ENCODE data around the gene EXOG. TPM values are rescaled to one million over a fixed set of nuclear protein-coding genes. Genes with fewer than 3 reads are reported as not detected.

The EXOG gene
- total and polyA plus RNA-seq, 2 donors (not counting 3 experiments of a cell fraction or from before 2014, with no cell fraction given) = 10.8 to 21.9 TPM

DNA sequence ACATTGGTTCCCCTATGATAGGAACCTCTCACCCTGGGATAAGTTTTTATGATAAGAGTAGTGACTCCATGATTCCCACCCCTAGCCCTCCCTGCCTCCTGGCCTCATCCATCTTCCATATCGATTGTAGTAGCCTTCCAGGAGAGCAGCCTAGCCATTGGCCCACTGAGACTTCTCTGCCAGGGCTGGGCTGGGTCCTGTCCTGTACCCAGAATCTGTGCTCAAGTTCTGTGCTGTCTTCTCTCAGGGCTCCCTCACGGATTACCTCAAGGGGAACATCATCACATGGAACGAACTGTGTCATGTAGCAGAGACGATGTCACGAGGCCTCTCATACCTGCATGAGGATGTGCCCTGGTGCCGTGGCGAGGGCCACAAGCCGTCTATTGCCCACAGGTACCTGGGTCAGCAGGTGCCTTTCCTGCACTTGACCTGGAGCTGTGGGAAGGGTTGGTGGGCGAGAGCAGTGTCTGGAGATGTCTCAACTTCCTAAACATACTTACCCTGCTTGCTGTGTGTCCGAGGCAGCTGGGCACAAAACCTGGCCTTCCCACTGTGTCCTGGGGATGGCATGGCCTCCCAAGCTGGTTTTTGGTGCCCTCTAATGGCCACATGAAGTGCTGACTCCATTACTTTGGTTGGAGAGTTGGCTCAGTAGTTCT is 16.6 kb upstream of the EXOG start:
- Histone ChIP-seq H3K27ac (ENCODE audit: insufficient read depth, low read depth, low read length) (no peak overlapping the region), H3K4me1 (ENCODE audit: control insufficient read depth, extremely low read depth, insufficient read depth, low read length) (no peaks in the 10 kb centered on the region), H3K36me3 (ENCODE audit: control insufficient read depth in 2 of 2, extremely low read depth in 1 of 2, insufficient read depth in 2 of 2, low read length in 2 of 2) (peaks cover 3 to 17% of the 10 kb centered on the region in 2 experiments), H3K4me2 (ENCODE audit: insufficient read depth, low read length) (no peak overlapping the region), H2AFZ (ENCODE audit: low read depth, low read length) (no peak overlapping the region), H3K4me3 (replicated peaks in 1 of 3; ENCODE audit: insufficient read depth in 1 of 3, low read depth in 1 of 3, low read length in 3 of 3) (no peak overlapping the region), H4K20me1 (replicated peaks; ENCODE audit: control insufficient read depth, extremely low read depth, insufficient read depth, low read length) (no peaks in the 10 kb centered on the region), H3K9ac (replicated peaks; ENCODE audit: extremely low read depth, insufficient read depth, low read length) (no peak overlapping the region), H3K79me2 (ENCODE audit: control insufficient read depth, insufficient read depth, low read length) (no peaks in the 10 kb centered on the region), H3K27me3 (ENCODE audit: control insufficient read depth in 2 of 2, insufficient read depth in 2 of 2, low read length in 2 of 2) (no peaks in the 10 kb centered on the region), H3K9me3 (replicated peaks; ENCODE audit: control insufficient read depth, insufficient read depth, low read length) (no peaks in the 10 kb centered on the region), H3K9me1 (replicated peaks; ENCODE audit: control insufficient read depth, extremely low read depth, insufficient read depth, low read length) (no peaks in the 10 kb centered on the region)
- DNase-seq (ENCODE audit: low read depth, low spot score) = peak; percentile 64
- CTCF ChIA-PET = interaction anchor here (0.6 to 4.2 kb wide), 17 partner anchors 10 to 476 kb away, joined by 3 to 91 read pairs (median 4); partner anchors contain the start of genes ACVR2B, EXOG and XYLB
- TF ChIP-seq POLR2AphosphoS5 (IDR thresholded peaks at IDR 0.05; ENCODE audit: insufficient read depth, low read depth, low read length) = no peak
- TF ChIP-seq, protein P1, sequence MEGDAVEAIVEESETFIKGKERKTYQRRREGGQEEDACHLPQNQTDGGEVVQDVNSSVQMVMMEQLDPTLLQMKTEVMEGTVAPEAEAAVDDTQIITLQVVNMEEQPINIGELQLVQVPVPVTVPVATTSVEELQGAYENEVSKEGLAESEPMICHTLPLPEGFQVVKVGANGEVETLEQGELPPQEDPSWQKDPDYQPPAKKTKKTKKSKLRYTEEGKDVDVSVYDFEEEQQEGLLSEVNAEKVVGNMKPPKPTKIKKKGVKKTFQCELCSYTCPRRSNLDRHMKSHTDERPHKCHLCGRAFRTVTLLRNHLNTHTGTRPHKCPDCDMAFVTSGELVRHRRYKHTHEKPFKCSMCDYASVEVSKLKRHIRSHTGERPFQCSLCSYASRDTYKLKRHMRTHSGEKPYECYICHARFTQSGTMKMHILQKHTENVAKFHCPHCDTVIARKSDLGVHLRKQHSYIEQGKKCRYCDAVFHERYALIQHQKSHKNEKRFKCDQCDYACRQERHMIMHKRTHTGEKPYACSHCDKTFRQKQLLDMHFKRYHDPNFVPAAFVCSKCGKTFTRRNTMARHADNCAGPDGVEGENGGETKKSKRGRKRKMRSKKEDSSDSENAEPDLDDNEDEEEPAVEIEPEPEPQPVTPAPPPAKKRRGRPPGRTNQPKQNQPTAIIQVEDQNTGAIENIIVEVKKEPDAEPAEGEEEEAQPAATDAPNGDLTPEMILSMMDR (IDR thresholded peaks at IDR 0.05; ENCODE audit: extremely low read depth in 1 of 2, insufficient read depth in 1 of 2, low read depth in 1 of 2, low read length in 2 of 2) = peak; percentile 77 to 84
- POLR2A ChIA-PET = no interaction called here
- peak; percentile 89 for FAIRE-seq
- no TSS peak for BruUV-seq (replicated peaks)
- intact Hi-C loops (cut with micrococcal nuclease) = loop anchor here (1.0 to 5.0 kb wide), 4 partner anchors 24 to 361 kb away; partner anchors contain the start of genes ACAA1, MYD88 and XYLB
- dilution Hi-C loops (cut with MboI; ENCODE audit: extremely low pct_ligation_motif_present, low sequenced_read_pairs) = no loop called here

DNA sequence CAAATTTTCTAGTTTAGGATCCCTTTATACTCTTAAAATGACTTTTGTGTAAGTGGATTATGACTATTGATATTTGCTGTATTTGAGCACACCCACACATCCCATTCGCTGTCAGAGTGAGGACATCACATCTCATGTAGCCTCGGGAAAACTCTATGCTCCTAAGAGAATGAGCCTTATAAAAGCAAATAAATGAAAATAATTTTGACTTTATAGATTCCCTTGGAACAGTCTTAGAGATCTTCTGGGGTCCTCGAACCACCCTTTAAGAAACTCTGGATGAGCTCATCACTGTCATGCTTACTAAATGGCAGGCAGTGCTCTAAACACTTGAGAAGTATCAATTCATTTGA is 16.1 kb upstream of the EXOG start:
- FAIRE-seq = no peak
- H3K4me1 ChIP-seq (ENCODE audit: control insufficient read depth, extremely low read depth, insufficient read depth, low read length) = no peaks in the 10 kb centered on the region
- H3K9me1 ChIP-seq (replicated peaks; ENCODE audit: control insufficient read depth, extremely low read depth, insufficient read depth, low read length) = no peaks in the 10 kb centered on the region
- POLR2A ChIA-PET = no interaction called here
- H4K20me1 ChIP-seq (replicated peaks; ENCODE audit: control insufficient read depth, extremely low read depth, insufficient read depth, low read length) = no peaks in the 10 kb centered on the region
- intact Hi-C loops (cut with micrococcal nuclease) (loop anchor here (1.0 kb wide), 2 partner anchors 134 to 362 kb away; partner anchors contain the start of gene XYLB), dilution Hi-C loops (cut with MboI; ENCODE audit: extremely low pct_ligation_motif_present, low sequenced_read_pairs) (no loop called here)
- peaks cover 3 to 17% of the 10 kb centered on the region in 2 experiments for H3K36me3 ChIP-seq (ENCODE audit: control insufficient read depth in 2 of 2, extremely low read depth in 1 of 2, insufficient read depth in 2 of 2, low read length in 2 of 2)
- H3K4me3 ChIP-seq (replicated peaks in 1 of 3; ENCODE audit: insufficient read depth in 1 of 3, low read depth in 1 of 3, low read length in 3 of 3) = no peak overlapping the region
- CTCF ChIA-PET = interaction anchor here (0.7 to 4.2 kb wide), 17 partner anchors 11 to 505 kb away, joined by 3 to 91 read pairs (median 4); partner anchors contain the start of genes ACVR2B, EXOG and XYLB
- no peak overlapping the region for H3K9ac ChIP-seq (replicated peaks; ENCODE audit: extremely low read depth, insufficient read depth, low read length)
- no peak overlapping the region for H3K4me2 ChIP-seq (ENCODE audit: insufficient read depth, low read length)
- no peaks in the 10 kb centered on the region for H3K9me3 ChIP-seq (replicated peaks; ENCODE audit: control insufficient read depth, insufficient read depth, low read length)
- H2AFZ ChIP-seq (ENCODE audit: low read depth, low read length) = no peak overlapping the region
- no peak for DNase-seq (ENCODE audit: low read depth, low spot score)
- BruUV-seq (replicated peaks) = no TSS peak
- no peaks in the 10 kb centered on the region for H3K79me2 ChIP-seq (ENCODE audit: control insufficient read depth, insufficient read depth, low read length)
- no peaks in the 10 kb centered on the region for H3K27me3 ChIP-seq (ENCODE audit: control insufficient read depth in 2 of 2, insufficient read depth in 2 of 2, low read length in 2 of 2)
- H3K27ac ChIP-seq (ENCODE audit: insufficient read depth, low read depth, low read length) = no peak overlapping the region
- TF ChIP-seq MYC (IDR thresholded peaks at IDR 0.05; ENCODE audit: low read depth, low read length) = no peak
- no peak for TF ChIP-seq FOS (IDR thresholded peaks at IDR 0.05; ENCODE audit: borderline replicate concordance, insufficient read depth, low read length)
- TF ChIP-seq, protein P2, sequence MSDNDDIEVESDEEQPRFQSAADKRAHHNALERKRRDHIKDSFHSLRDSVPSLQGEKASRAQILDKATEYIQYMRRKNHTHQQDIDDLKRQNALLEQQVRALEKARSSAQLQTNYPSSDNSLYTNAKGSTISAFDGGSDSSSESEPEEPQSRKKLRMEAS (IDR thresholded peaks at IDR 0.05; ENCODE audit: insufficient read depth, insufficient read length) = no peak
- TF ChIP-seq GATA2 (IDR thresholded peaks at IDR 0.05; ENCODE audit: insufficient read depth, insufficient read length, low read depth, low read length) = no peak
- TF ChIP-seq, protein P1 (IDR thresholded peaks at IDR 0.05; ENCODE audit: extremely low read depth in 1 of 2, insufficient read depth in 1 of 2, low read depth in 1 of 2, low read length in 2 of 2) = no peak
